Epidermal melanocyte (primary cell): ENCODE results near the gene GTSF1L.
A peak's percentile ranks its signal among the peaks of the same experiment; 100 is the strongest.
"Not testable (repeated sequence)": the region's sequence is repeated elsewhere in the genome, so short reads cannot be mapped to it uniquely, and the experiment has no call there.

ENCODE experiments used
- DNase-seq: peaks from one replicate; pipeline ENCODE4 v3.0.0; 2011; ENCODE audit warnings: low spot score; ENCODE audit not compliant: insufficient read length

GTSF1L gene

DNA sequence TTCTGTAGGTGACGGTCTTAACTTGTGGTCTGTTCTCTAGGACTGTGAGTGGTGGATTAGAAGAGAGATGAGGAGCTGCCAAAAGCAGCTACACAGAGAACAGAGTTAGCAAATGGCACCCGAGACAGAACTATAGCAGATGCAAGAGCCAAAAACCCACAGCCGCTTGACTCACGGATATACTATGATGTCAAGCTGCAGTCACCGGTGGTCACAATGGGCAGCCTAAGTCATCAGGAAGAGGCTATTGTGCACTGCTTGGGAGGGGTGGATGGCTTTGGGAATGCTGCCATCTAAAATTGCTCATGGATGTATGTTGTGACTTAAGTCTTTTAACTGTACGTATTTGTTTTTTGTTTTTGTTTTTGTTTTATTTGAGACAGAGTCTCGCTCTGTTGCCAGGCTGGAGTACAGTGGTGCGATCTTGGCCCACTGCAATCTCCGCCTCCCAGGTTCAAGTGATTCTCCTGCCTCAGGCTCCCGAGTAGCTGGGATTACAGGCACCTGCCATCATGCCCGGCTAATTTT, at the start of gene GTSF1L:
Gene GTSF1L (minus strand): TSS at position 192 of the 528 bp plus-strand sequence. CDS start 308 bp downstream, outside the sequence.
- DNase-seq: no peak

DNA sequence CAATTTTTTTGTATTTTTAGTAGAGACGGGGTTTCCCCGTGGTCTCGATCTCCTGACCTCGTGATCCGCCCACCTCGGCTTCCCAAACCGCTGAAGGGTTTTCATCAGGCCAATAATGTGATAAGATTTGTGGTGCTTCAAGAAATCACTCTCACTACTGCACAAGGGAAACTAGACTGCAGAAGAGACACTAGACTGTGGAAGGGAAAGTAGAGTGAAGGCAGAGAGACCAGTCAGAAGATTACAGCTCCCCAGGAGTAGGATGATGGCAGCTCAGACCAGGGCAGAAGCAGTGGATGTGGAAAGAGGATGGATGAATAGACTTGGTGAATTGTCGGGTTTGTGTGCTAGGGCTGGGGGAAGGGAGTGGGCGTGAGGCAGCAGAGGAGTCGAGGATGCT, 48.0 kb upstream of the GTSF1L start:
- no peak for DNase-seq

DNA sequence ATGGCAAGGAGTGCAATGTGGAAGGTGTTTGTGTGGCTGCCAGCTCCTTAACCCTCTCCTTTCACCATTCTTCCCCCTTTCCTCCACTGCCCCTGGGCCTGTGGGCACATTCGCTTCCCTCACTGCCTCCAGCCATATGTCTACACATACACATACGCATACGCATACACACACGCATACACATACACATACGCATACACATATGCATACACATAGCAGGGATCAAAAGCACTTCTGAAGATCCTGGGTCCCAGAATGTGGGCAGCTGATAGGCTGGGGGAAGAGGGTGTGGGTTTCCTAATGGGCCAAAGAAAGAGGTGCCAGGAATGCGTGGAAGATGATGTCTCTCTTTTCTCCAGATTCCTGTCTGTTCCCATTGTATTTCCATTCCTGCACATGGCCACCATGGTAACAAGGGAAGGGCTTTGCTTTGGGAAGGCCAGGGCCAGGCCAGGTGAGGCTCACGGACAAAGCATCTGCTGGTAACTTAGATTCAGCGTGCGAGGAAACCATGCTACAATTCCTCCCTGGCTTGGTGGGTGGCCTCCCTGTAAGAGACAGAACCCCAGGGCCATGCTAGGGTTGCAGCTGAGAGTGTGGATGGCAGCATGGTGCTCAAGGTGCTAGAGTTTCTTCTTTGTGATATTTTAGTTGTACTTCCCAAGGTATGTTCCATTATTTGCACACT, 44.8 kb upstream of the GTSF1L start:
- no peak for DNase-seq

DNA sequence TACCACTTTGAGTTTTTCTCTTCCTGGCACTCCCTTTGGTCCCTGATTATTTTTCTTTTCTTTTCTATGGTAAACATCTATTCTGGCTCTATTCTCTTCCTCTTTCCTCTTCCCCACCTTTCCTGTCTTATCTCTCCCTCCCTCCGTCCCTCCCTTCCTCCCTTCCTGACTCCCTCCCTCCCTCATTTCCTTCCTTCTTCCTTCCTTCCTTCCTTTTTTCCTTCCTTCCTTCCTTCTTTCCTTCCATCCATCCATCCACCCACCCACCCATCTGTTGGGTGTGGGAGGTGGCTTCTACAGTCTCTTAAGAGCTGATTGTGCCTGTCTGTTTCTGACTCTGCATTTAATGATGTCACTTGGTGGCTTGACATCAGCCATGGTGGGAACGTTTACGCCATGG, 43.5 kb upstream of the GTSF1L start:
- DNase-seq: no peak

GRCh38 chr20:43767686-43768474, 41.1 kb upstream of the GTSF1L start:
- peak; percentile 30 for DNase-seq

- DNase-seq: no peak
Measured at GRCh38 chr20:43766917-43767316, 40.1 kb upstream of the GTSF1L start.

- no peak for DNase-seq
Measured at GRCh38 chr20:43766385-43766784, 39.6 kb upstream of the GTSF1L start.

DNA sequence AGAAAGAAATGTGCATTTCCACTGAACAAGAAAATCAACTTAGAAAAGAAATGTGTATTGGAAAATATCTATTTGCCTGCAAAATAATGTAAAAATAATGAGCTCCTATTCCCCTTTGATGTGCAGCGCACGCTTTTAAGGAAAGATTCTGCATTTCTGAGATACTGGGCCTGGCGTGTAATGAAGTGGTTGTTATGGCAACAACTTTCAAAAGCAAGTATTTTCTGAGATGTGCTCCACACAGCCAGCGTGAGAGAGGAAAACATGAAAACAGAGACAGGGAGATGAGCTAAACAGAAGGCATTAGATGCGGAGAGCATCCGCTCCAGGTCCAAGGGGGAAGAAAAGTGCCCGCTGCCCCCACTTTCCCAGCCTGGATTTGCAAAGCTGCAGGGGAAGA, 39.1 kb upstream of the GTSF1L start:
- DNase-seq: no peak

DNA sequence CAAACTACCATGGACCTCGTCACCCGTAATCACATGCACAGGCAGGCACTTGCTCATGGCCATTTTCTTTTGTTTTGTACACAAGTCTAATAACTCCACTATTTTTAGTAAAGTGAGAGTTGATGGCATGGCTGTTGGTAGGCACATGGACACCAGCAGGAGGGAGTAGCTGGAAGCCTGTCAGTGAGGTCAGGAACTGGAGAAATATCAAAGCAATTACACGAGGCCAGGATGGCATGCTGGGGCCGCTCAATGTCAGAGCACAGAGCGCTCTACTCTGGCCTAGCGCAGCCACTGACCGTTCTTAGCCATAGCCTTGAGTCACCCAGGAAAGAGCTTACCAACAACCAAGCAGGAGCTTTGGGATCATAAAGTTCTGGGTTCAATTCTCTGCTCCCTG, 36.1 kb upstream of the GTSF1L start:
- no peak for DNase-seq

DNA sequence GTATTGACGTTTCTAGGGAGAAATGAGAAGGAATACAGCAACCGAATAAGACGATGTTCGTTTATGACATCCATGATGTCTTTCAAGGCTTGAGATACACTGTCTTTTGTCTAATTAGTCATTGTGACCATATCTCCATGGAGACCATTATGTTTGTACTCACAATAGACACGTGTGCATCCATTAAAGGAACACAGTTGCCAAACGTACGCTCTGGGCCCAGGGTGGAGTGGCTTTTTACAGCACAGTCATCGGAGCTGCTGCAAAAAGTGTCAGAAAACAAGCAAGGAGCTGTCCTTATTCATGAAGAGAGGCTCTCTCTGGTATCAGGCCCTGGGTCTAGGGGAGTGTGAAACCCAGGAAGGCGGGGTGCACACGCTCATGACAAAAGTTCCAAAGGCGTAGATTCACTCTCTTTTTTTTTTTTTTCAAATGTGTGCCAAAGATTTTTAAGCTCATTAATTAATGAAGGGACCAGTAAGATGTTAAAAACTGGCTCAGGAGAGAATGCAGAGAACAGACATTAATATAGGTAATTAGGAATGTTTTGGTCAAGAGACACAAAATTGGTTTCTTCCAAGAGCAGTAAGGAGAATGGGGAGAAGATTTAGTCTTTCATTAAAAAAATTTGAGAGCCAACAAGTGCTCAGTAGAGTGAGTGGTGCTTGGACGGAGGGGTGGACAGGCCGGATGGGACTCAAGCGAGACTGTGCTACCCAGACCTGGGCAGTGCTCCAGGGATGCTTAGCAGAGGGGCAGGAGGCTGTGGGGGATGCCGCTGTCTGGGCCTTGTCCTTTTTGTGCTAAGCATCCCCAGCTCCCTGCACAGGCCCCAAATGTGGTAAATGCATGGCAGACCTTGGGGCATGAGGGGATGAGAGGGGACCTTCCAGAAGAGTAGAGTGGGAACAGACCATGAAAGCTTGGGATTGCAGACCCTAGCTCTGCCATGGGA, 34.9 kb upstream of the GTSF1L start:
- DNase-seq: no peak

GRCh38 chr20:43757888-43758287, 31.1 kb upstream of the GTSF1L start:
- not testable (repeated sequence) for DNase-seq

- DNase-seq: no peak
Measured at GRCh38 chr20:43755851-43756250, 29.0 kb upstream of the GTSF1L start.

- no peak for DNase-seq
Measured at GRCh38 chr20:43755390-43755789, 28.6 kb upstream of the GTSF1L start.

DNA sequence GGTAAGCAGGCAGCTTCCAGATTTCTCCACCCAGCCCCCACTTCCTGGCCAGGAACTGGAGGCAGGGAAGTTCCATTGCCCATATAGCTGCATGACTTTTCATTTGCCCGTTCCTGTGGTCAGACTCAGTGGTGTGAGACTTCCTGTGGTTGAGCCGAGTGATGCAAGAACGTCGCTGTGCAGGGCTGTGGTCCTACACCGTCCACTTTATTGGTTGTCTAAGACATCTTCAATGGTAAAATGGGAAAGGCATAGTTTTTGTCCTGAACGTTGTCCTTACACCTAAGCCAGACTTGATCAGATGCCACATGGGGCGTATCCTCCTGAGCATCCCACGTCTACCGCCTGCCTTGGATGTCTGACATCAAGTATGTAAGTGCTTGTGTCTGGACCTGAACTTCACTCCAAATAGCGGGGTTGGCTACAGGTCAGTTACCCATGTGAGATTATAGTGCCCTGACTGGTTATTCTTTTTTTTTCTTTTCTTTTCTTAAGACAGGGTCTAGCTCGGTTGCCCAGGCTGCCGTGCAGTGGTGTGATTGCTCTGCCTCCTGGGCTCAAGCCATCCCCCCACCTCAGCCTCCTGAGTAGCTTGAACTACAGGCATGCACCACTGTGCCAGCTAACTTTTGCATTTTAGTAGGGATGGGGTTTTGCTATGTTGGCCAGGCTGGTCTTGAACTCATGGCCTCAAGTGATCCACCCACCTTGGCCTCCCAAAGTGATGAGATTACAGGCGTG, 25.9 kb upstream of the GTSF1L start:
- DNase-seq: peak; percentile 32

GRCh38 chr20:43752051-43752360, 25.2 kb upstream of the GTSF1L start:
- no peak for DNase-seq

- DNase-seq: peak; percentile 48
Measured at GRCh38 chr20:43751167-43752050, 24.6 kb upstream of the GTSF1L start.

DNA sequence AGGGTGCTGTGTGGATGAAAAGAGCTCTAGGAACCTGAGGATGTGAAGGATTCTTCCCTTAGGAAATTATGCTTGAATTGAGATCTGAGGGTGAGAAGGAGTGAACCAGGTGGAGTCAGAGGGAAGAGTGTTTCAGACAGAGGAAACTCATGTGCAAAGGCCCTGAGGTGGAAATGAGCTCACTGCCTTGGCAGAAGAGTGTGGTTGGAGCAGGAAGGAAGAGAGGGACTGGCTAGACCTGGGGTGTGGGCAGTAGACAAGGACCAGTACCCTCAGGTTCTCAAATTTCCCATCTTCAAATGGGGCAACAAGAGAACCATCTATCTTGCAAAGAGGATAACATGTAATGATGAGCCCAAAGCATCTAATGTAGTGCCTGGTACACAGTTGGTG, 24.0 kb upstream of the GTSF1L start:
- no peak for DNase-seq

DNA sequence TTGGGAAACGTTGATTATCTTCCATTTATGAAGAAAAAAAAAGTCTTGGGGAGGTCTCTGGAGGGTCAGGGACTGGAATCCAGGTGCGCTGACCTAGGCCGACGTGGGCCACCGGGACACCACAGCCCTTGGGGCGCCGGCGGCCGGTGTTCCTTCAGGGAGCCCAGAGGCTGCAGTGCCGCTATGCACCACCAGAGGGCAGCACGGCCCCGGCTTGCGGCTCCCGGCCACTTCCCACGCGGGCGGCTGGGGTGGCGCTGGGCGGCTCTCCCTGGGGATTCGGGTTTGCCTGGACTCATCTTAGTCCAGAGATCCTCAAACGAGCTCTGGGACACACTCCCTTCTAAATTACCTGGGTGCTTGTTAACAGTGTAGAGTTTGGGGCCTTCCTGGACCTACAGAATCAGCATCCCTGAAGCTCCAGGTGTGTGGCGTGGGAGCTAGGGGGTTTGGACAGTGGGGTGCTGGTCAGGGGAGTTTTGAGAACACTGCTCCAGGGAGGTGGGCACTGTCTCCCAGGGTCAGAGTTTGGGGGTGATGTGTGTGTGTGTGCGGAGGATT, 23.0 kb upstream of the GTSF1L start:
- DNase-seq: peak; percentile 70

GRCh38 chr20:43748274-43748673, 21.5 kb upstream of the GTSF1L start:
- DNase-seq: no peak
